ENCODE measurements around the gene PPP1CA.
"Not testable (repeated sequence)": the region's sequence is repeated elsewhere in the genome, so short reads cannot be mapped to it uniquely, and the experiment has no call there.

PPP1CA gene

GRCh38 chr11:67402192-67402839 is 658 bp upstream of the PPP1CA start:
- not testable (repeated sequence) for DNase-seq (ENCODE audit: low spot score)

GRCh38 chr11:67400942-67401494 is 640 bp downstream of the PPP1CA start:
- DNase-seq (ENCODE audit: low spot score), result no peak

GRCh38 chr11:67400251-67400941 is 1.3 kb downstream of the PPP1CA start:
- no peak for DNase-seq (ENCODE audit: low spot score)

- no peak for DNase-seq (ENCODE audit: low spot score)
Measured at GRCh38 chr11:67398661-67399563, 2.7 kb downstream of the PPP1CA start.

GRCh38 chr11:67397986-67398660 is 3.5 kb downstream of the PPP1CA start:
- DNase-seq (ENCODE audit: low spot score), result no peak

- DNase-seq (ENCODE audit: low spot score), result no peak
Measured at GRCh38 chr11:67397536-67397935, 4.1 kb downstream of the PPP1CA start.

- no peak for DNase-seq (ENCODE audit: low spot score)
Measured at GRCh38 chr11:67396587-67397389, 4.9 kb downstream of the PPP1CA start.

GRCh38 chr11:67396259-67396581 is 5.4 kb downstream of the PPP1CA start:
- DNase-seq (ENCODE audit: low spot score), result no peak

- no peak for DNase-seq (ENCODE audit: low spot score)
Measured at GRCh38 chr11:67395555-67396258, 6.0 kb downstream of the PPP1CA start.

- no peak for DNase-seq (ENCODE audit: low spot score)
Measured at GRCh38 chr11:67393990-67394389, 7.7 kb downstream of the PPP1CA start.

- no peak for DNase-seq (ENCODE audit: low spot score)
Measured at GRCh38 chr11:67393437-67393836, 8.2 kb downstream of the PPP1CA start.

GRCh38 chr11:67392183-67392715 is 9.4 kb downstream of the PPP1CA start:
- DNase-seq (ENCODE audit: low spot score), result no peak

- DNase-seq (ENCODE audit: low spot score), result peak; percentile 96
Measured at GRCh38 chr11:67391304-67392182, 10.1 kb downstream of the PPP1CA start, which contains the start of gene RAD9A. Gene RAD9A, plus strand, starts transcription at chr11:67391986. Its CDS starts 59 bp downstream, at chr11:67392045.

GRCh38 chr11:67390947-67391303 is 10.7 kb downstream of the PPP1CA start:
- no peak for DNase-seq (ENCODE audit: low spot score)

- no peak for DNase-seq (ENCODE audit: low spot score)
Measured at GRCh38 chr11:67389477-67389876, 12.2 kb downstream of the PPP1CA start.

- DNase-seq (ENCODE audit: low spot score), result no peak
Measured at GRCh38 chr11:67387518-67387917, 14.1 kb downstream of the PPP1CA start.

GRCh38 chr11:67387069-67387468 is 14.6 kb downstream of the PPP1CA start:
- no peak for DNase-seq (ENCODE audit: low spot score)

- no peak for DNase-seq (ENCODE audit: low spot score)
Measured at GRCh38 chr11:67384851-67385366, 16.7 kb downstream of the PPP1CA start.

Measured in COLO829 (cell line).